Measurements from ENCODE around the gene CLEC3A. TPM values are rescaled to one million over a fixed set of nuclear protein-coding genes. Genes with fewer than 3 reads are reported as not detected.
"Not testable (repeated sequence)": the region's sequence is repeated elsewhere in the genome, so short reads cannot be mapped to it uniquely, and the experiment has no call there.

The CLEC3A gene
- total RNA-seq, 1 donor from 2014 or later: not detected

GRCh38 chr16:78057803-78058564 is 35.6 kb downstream of the CLEC3A start:
- no peak for TF ChIP-seq CTCF (IDR thresholded peaks at IDR 0.05; ENCODE audit: insufficient read depth, low read length, severe bottlenecking)
- no peak for DNase-seq (ENCODE audit: low read depth)
- Histone ChIP-seq H3K27me3 (ENCODE audit: control insufficient read depth, insufficient read depth, low read length) (no peaks in the 10 kb centered on the region), H3K4me3 (ENCODE audit: low read depth, low read length) (no peak overlapping the region), H3K36me3 (ENCODE audit: control insufficient read depth, insufficient read depth, low read length) (no peaks in the 10 kb centered on the region)
- FAIRE-seq: no peak

- H3K4me3 ChIP-seq (ENCODE audit: low read depth, low read length); FAIRE-seq; DNase-seq (ENCODE audit: low read depth); H3K36me3 ChIP-seq (ENCODE audit: control insufficient read depth, insufficient read depth, low read length); H3K27me3 ChIP-seq (ENCODE audit: control insufficient read depth, insufficient read depth, low read length): not testable (repeated sequence)
Measured at GRCh38 chr16:78059806-78060205, 37.5 kb downstream of the CLEC3A start.

DNA sequence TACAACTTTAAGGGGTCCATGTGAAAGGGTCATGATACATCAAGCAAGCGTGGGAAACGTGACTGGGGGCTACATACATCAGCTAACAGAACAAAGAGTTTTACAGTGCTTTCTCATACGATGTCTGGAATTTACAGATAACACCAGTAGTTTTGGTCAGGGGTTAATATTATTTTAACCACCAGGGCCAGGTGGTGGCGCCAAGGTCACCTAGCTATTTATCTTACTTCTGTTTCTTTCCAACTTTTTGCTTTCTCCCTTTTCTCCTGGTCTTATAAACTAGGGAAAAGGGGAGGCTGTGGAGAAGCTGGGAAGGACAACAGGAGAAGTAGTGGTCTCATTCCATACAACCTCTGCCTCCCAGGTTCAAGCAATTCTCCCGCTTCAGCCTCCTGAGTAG is 37.9 kb downstream of the CLEC3A start:
- no peaks in the 10 kb centered on the region for H3K27me3 ChIP-seq (ENCODE audit: control insufficient read depth, insufficient read depth, low read length)
- no peak for FAIRE-seq
- no peak for TF ChIP-seq CTCF (IDR thresholded peaks at IDR 0.05; ENCODE audit: insufficient read depth, low read length, severe bottlenecking)
- no peak for DNase-seq (ENCODE audit: low read depth)
- H3K4me3 ChIP-seq (ENCODE audit: low read depth, low read length): no peak overlapping the region
- H3K36me3 ChIP-seq (ENCODE audit: control insufficient read depth, insufficient read depth, low read length): no peaks in the 10 kb centered on the region

DNA sequence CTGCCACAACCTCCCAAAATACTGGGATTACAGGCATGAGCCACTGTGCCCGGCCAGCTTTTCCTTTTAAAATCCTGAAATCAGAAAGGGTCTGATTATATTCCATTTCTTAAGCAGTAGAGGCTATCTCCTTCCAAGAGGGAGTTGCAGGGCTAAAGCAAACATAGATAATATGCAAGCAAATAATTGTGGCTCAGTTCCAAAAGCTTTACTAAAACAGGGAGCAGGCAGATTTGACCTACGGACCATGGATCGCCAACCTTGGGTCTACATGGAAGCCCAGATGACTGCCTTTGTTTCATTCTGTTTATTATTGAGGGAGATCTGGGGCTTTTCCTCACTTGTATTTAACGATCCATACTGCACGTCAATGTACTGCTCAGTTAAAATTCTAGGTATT is 38.5 kb downstream of the CLEC3A start:
- no peak for FAIRE-seq
- Histone ChIP-seq H3K36me3 (ENCODE audit: control insufficient read depth, insufficient read depth, low read length) (no peaks in the 10 kb centered on the region), H3K4me3 (ENCODE audit: low read depth, low read length) (no peak overlapping the region), H3K27me3 (ENCODE audit: control insufficient read depth, insufficient read depth, low read length) (no peaks in the 10 kb centered on the region)
- no peak for DNase-seq (ENCODE audit: low read depth)
- TF ChIP-seq CTCF (IDR thresholded peaks at IDR 0.05; ENCODE audit: insufficient read depth, low read length, severe bottlenecking): no peak

GRCh38 chr16:78065319-78065718 is 43.0 kb downstream of the CLEC3A start:
- no peaks in the 10 kb centered on the region for H3K36me3 ChIP-seq (ENCODE audit: control insufficient read depth, insufficient read depth, low read length)
- no peak for TF ChIP-seq CTCF (IDR thresholded peaks at IDR 0.05; ENCODE audit: insufficient read depth, low read length, severe bottlenecking)
- FAIRE-seq: no peak
- no peak overlapping the region for H3K4me3 ChIP-seq (ENCODE audit: low read depth, low read length)
- DNase-seq (ENCODE audit: low read depth): no peak
- no peaks in the 10 kb centered on the region for H3K27me3 ChIP-seq (ENCODE audit: control insufficient read depth, insufficient read depth, low read length)

DNA sequence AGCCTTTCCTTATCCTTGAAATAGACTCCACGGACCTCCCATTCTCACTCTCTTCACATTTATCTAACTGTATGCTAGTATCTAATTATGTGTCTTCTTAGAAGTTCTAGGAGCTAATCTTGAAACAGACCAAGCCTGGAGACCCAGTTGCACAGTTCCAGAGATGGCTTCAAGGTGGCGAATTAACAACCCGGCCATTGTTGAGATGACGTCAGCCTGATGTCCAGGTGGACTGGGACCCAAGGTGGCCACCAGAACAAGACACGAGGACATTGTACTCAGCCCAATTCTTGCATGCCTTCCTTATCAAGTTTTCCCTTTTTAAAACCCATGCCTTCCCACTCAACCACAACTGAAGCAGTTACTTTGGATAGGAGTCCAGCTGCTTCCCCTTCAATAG is 47.6 kb downstream of the CLEC3A start:
- FAIRE-seq (peak; percentile 80), DNase-seq (ENCODE audit: low read depth) (no peak)
- TF ChIP-seq CTCF (IDR thresholded peaks at IDR 0.05; ENCODE audit: insufficient read depth, low read length, severe bottlenecking): no peak
- H3K36me3 ChIP-seq (ENCODE audit: control insufficient read depth, insufficient read depth, low read length): no peaks in the 10 kb centered on the region
- H3K4me3 ChIP-seq (ENCODE audit: low read depth, low read length): no peak overlapping the region
- H3K27me3 ChIP-seq (ENCODE audit: control insufficient read depth, insufficient read depth, low read length): no peaks in the 10 kb centered on the region
